ENCODE results near the gene DPM1. TPM values are rescaled to one million over a fixed set of nuclear protein-coding genes. Genes with fewer than 3 reads are reported as not detected.

The DPM1 gene
- 70.2 to 98.3 TPM (median 73.8 TPM) in 5 replicates for total RNA-seq (2022; extraction: Qiagen RNA extraction; ENCODE audit: low read depth)

DNA sequence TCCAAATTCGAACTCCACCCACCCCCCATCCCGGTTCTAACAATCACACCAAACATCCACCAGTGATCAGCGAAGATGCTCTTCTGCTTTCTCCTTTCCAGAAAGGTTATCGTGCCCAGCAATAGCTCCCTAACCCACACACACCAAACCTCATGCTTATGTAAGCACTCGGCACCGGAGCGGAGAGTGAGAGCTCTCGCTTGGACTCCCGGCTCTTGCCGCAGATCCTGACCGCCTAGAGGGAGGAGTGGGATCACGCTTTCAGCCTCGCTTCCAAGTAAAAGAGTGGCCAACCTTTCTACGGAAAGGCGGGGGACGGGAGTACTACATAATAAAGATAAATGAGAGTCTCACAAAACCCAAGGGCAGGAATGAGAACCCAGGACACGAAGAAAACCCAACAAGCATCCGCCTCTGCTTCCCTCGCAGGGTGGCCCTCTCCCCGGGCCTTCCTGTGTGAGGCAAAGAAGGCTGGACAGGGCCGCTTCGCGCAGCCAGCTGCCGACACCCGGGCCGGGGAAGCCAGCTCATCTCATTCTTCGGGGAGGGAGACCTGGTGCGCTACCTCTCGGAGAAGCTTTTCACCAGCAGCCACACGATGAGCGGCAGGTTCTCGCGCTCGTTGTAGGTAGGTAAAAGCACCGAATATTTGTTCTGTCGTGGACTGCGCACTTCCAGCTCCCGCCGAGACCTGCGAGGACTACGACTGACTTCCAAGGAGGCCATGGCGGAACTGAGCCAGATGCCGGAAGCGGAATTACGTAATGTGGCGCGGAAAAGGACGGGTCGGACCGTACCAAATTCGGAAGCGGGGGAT lies at the start of gene DPM1:
Gene DPM1 (minus strand): TSS at position 735 of the 817 bp plus-strand sequence. CDS start 9 bp downstream, at position 726.

DNA sequence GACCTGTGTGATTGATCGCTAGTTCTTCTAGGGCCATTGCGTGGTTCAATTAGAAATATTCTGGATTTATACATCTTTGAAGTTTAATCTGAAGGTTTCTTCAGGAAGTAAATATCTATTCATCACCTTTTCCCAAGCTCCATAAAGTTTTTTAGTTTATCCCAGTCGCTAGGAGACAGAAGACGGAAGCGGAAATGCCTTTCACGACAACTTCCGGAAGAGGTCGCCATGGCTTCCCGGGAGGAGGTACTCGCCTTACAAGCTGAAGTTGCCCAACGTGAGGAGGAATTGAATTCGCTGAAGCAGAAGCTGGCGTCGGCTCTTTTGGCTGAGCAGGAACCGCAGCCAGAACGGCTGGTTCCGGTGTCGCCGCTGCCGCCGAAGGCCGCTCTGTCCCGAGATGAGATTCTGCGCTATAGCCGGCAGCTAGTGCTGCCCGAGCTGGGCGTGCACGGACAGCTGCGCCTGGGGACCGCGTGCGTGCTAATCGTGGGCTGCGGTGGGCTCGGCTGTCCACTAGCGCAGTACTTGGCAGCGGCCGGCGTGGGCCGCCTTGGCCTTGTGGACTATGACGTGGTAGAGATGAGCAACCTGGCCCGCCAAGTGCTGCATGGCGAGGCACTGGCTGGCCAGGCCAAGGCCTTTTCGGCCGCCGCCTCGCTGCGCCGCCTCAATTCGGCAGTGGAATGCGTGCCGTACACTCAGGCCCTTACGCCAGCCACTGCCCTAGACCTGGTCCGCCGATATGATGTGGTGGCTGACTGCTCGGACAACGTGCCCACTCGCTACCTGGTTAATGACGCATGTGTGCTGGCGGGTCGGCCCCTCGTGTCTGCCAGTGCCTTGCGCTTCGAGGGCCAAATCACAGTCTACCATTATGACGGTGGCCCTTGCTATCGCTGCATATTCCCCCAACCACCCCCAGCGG lies 547 bp upstream of the DPM1 start, which contains the start of gene MOCS3:
Gene MOCS3 (plus strand): TSS at position 204 of the 928 bp plus-strand sequence. CDS start 25 bp downstream, at position 229.

DNA sequence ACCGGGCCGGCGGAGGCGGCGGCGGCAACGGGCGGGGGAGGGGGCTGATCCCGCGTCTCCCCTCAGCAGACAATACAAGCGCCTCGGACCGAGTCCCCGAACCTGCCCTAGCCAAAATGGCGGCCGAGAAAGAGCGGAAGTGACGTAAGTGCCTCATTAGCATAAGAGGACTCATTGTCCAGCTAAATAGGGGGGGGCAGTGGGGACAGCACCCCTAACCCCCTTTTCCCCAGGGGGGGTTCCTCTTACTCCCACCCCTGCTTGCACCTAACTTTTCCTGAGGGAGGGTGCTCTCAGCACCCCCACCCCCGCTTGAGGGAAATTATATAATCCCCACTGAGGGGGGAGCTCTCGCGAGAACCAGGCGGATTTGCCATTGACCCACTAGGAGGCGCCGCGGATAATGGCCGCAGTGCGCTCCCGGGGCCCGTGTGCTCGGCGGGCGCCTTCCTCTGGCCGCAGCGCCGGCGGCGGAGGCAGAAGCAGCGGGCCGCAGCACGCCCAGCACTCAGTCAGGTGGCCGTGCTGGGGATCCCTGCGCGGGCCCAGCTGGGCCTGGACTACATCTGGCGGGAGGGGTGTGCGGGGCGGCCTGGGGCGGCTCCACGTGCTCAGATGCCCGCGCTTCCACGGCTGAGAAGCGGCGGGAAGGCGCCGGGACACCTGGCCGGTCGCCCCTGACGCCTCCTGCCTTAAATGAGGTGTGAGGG lies 26.9 kb downstream of the DPM1 start, which contains the start of gene ADNP:
Gene ADNP (minus strand): TSS at position 132 of the 710 bp plus-strand sequence. CDS start 27,441 bp downstream, outside the sequence.

Other genes starting within 250 kb of the DPM1 start
- 2.2 to 4.3 TPM (median 3.0 TPM) in 5 replicates for gene PARD6B, start 227.0 kb downstream of the DPM1 start, total RNA-seq (2022; extraction: Qiagen RNA extraction; ENCODE audit: low read depth)
- 28.7 to 35.0 TPM (median 30.6 TPM) in 5 replicates for gene BCAS4, start 163.5 kb downstream of the DPM1 start, total RNA-seq (2022; extraction: Qiagen RNA extraction; ENCODE audit: low read depth)
- 40.2 to 54.3 TPM (median 43.9 TPM) in 5 replicates for gene ADNP, start 27.1 kb downstream of the DPM1 start, total RNA-seq (2022; extraction: Qiagen RNA extraction; ENCODE audit: low read depth)
- gene MOCS3, start 286 bp upstream of the DPM1 start, total RNA-seq (2022; extraction: Qiagen RNA extraction; ENCODE audit: low read depth) = 5.9 to 6.5 TPM (median 6.3 TPM) in 5 replicates
- gene KCNG1, start 64.6 kb upstream of the DPM1 start, total RNA-seq (2022; extraction: Qiagen RNA extraction; ENCODE audit: low read depth) = 16.0 to 30.8 TPM (median 20.1 TPM) in 5 replicates

Data from A549 treated with CpdA at 1 μM for 4 hours (cell line).